H1 (cell line): ENCODE results near the gene ANKMY2. TPM values are rescaled to one million over a fixed set of nuclear protein-coding genes. Genes with fewer than 3 reads are reported as not detected.

Experiments used
- CTCF ChIA-PET: fragments of 300-600 bp; sonication (Branson Sonifier 250); formaldehyde crosslinking; loops from one replicate; lab custom pipeline; 2021; ENCODE audit not compliant: partially characterized antibody; lab: Charles Lee
- POLR2A ChIA-PET: fragments of 300-600 bp; sonication (Branson Sonifier 250); formaldehyde crosslinking; loops from one replicate; lab custom pipeline; 2021; ENCODE audit warnings: inconsistent platforms; ENCODE audit not compliant: partially characterized antibody; lab: Charles Lee
- DNase-seq, 2 experiments: peaks; one replicate each; pipeline versions ENCODE4 v3.0.0 to v3.0.0-alpha.2; 2010 to 2022; ENCODE audit warnings: low spot score in 2 of 2, low read depth in 1 of 2, mixed read lengths in 1 of 2
- FAIRE-seq: peaks from 2 replicates; lab custom pipeline; 2011; peaks lifted over from hg19 to GRCh38; lab: Jason Lieb, UNC
- H2AFZ ChIP-seq: 2 replicates; pipeline ENCODE4 v1.8.1; 2012; ENCODE audit warnings: low read length, inconsistent platforms
- H2AK5ac ChIP-seq: 2 replicates; pipeline ENCODE4 v1.6.1; 2013; ENCODE audit warnings: low read depth, low read length
- H2BK120ac ChIP-seq: replicated peaks from 2 replicates; pipeline ENCODE3; 2013; ENCODE audit warnings: low read depth, low read length, inconsistent platforms
- H2BK12ac ChIP-seq: 2 replicates; pipeline ENCODE4 v1.6.1; 2013; ENCODE audit warnings: low read depth, low read length
- H2BK15ac ChIP-seq: 2 replicates; pipeline ENCODE4 v1.6.1; 2013; ENCODE audit warnings: low read length
- H2BK20ac ChIP-seq: 2 replicates; pipeline ENCODE4 v1.6.1; 2013; ENCODE audit warnings: low read length
- H2BK5ac ChIP-seq: 2 replicates; pipeline ENCODE4 v1.6.1; 2013; ENCODE audit warnings: low read depth, low read length
- H3K14ac ChIP-seq: 2 replicates; pipeline ENCODE4 v1.6.1; 2013; ENCODE audit warnings: inconsistent platforms; ENCODE audit not compliant: insufficient read length
- H3K18ac ChIP-seq: 2 replicates; pipeline ENCODE4 v1.6.1; 2013; ENCODE audit warnings: low read length; ENCODE audit errors: extremely low read depth
- H3K23ac ChIP-seq: 2 replicates; pipeline ENCODE4 v1.6.1; 2013; ENCODE audit warnings: inconsistent platforms; ENCODE audit not compliant: insufficient read length
- H3K23me2 ChIP-seq: 2 replicates; pipeline ENCODE4 v1.6.1; 2013; ENCODE audit warnings: low read depth, low read length
- H3K27ac ChIP-seq: 2 replicates; pipeline ENCODE4 v1.6.1; 2011; ENCODE audit warnings: low read depth, low read length, inconsistent platforms
- H3K27me3 ChIP-seq, 4 experiments: replicated peaks in 1 of 4; 1 replicate in 1 of 4; 2 replicates in 3 of 4; pipeline versions ENCODE4 v1.6.1 to v1.8.1; 2011 to 2013; ENCODE audit warnings: low read length in 3 of 4, mild to moderate bottlenecking in 3 of 4, inconsistent platforms in 2 of 4, mixed read lengths in 2 of 4, moderate library complexity in 1 of 4; ENCODE audit not compliant: control insufficient read depth in 3 of 4, insufficient read depth in 3 of 4; ENCODE audit errors: extremely low read depth in 1 of 4
- H3K36me3 ChIP-seq, 4 experiments: 2 replicates each; pipeline versions ENCODE4 v1.6.1 to v1.8.1; 2011 to 2013; ENCODE audit warnings: mild to moderate bottlenecking in 4 of 4, low read length in 3 of 4, moderate library complexity in 2 of 4, control low read depth in 1 of 4, inconsistent platforms in 1 of 4; ENCODE audit not compliant: insufficient read depth in 4 of 4, control insufficient read depth in 2 of 4
- H3K4ac ChIP-seq: replicated peaks from 2 replicates; pipeline ENCODE3; 2013; ENCODE audit warnings: low read length, low read depth, mixed read lengths, inconsistent platforms; ENCODE audit not compliant: insufficient read length
- H3K4me1 ChIP-seq, 4 experiments: replicated peaks in 1 of 4; 1 replicate in 1 of 4; 2 replicates in 3 of 4; pipeline versions ENCODE4 v1.6.1 to v1.8.1; 2011 to 2013; ENCODE audit warnings: low read length in 3 of 4, inconsistent platforms in 2 of 4, mixed read lengths in 1 of 4; ENCODE audit not compliant: insufficient read depth in 4 of 4, control insufficient read depth in 3 of 4
- H3K4me2 ChIP-seq, 2 experiments: 2 replicates each; pipeline versions ENCODE4 v1.6.1 to v1.8.1; 2011 to 2013; ENCODE audit warnings: low read depth in 2 of 2, low read length in 2 of 2, control low read depth in 1 of 2, inconsistent platforms in 1 of 2, mild to moderate bottlenecking in 1 of 2; ENCODE audit not compliant: insufficient read depth in 1 of 2
- H3K4me3 ChIP-seq, 4 experiments: fragments of 200-600, 300-600 bp in 1 of 4; sonication (generic), shearing (Covaris generic), sonication (Bioruptor Twin) in 1 of 4; 2 replicates each; pipeline versions ENCODE4 v1.5.1 to v1.8.1; 2011 to 2016; ENCODE audit warnings: low read length in 4 of 4, low read depth in 3 of 4, control low read depth in 2 of 4, inconsistent platforms in 2 of 4, mild to moderate bottlenecking in 2 of 4, mixed read lengths in 1 of 4, moderate library complexity in 1 of 4; ENCODE audit not compliant: insufficient read depth in 2 of 4; ENCODE audit errors: extremely low read depth in 1 of 4
- H3K56ac ChIP-seq: replicated peaks from 2 replicates; pipeline ENCODE3; 2013; ENCODE audit warnings: low read depth, mild to moderate bottlenecking, mixed read lengths, low read length, inconsistent platforms; ENCODE audit not compliant: insufficient read length
- H3K79me1 ChIP-seq: 2 replicates; pipeline ENCODE4 v1.6.1; 2013; ENCODE audit warnings: low read depth, low read length, control low read depth
- H3K79me2 ChIP-seq, 2 experiments: 2 replicates each; pipeline versions ENCODE4 v1.6.1 to v1.8.1; 2012 to 2013; ENCODE audit warnings: low read length in 2 of 2, mild to moderate bottlenecking in 2 of 2, inconsistent platforms in 1 of 2; ENCODE audit not compliant: insufficient read depth in 2 of 2, control insufficient read depth in 1 of 2
- H3K9ac ChIP-seq, 4 experiments: replicated peaks in 1 of 4; 1 replicate in 1 of 4; 2 replicates in 3 of 4; pipeline versions ENCODE4 v1.6.1 to v1.8.1; 2011 to 2013; ENCODE audit warnings: low read depth in 3 of 4, low read length in 3 of 4, control low read depth in 2 of 4, mild to moderate bottlenecking in 2 of 4, moderate library complexity in 2 of 4, inconsistent platforms in 1 of 4; ENCODE audit errors: extremely low read depth in 1 of 4
- H3K9me3 ChIP-seq, 2 experiments: 2 replicates each; pipeline versions ENCODE4 v1.6.1 to v1.8.1; 2012 to 2013; ENCODE audit warnings: mild to moderate bottlenecking in 2 of 2, moderate library complexity in 2 of 2, control low read depth in 1 of 2, inconsistent platforms in 1 of 2, low read depth in 1 of 2, low read length in 1 of 2, mixed read lengths in 1 of 2; ENCODE audit not compliant: insufficient read depth in 2 of 2
- H4K20me1 ChIP-seq, 2 experiments: replicated peaks in 1 of 2; 2 replicates each; pipeline versions ENCODE3 to v1.8.1; 2011 to 2013; ENCODE audit warnings: inconsistent platforms in 2 of 2, low read length in 2 of 2, mild to moderate bottlenecking in 1 of 2; ENCODE audit not compliant: insufficient read depth in 2 of 2, control insufficient read depth in 1 of 2
- H4K5ac ChIP-seq: 2 replicates; pipeline ENCODE4 v1.6.1; 2013; ENCODE audit warnings: low read length, low read depth, mixed read lengths, inconsistent platforms; ENCODE audit not compliant: insufficient read length
- H4K8ac ChIP-seq: 2 replicates; pipeline ENCODE4 v1.8.0; 2013; ENCODE audit warnings: mild to moderate bottlenecking, moderate library complexity, low read length, inconsistent platforms; ENCODE audit not compliant: insufficient read depth; ENCODE audit errors: extremely low read depth
- H4K91ac ChIP-seq: replicated peaks from 2 replicates; pipeline ENCODE3; 2013; ENCODE audit warnings: low read length, mixed read lengths, inconsistent platforms; ENCODE audit not compliant: insufficient read length
- CBX5 ChIP-seq: fragments of 300-800, 300-1000 bp; sonication (generic); IDR thresholded peaks from 2 replicates; pipeline ENCODE4 v1.7.1; 2016; ENCODE audit warnings: antibody characterized with exemption, low read length, low read depth
- CHD2 ChIP-seq: IDR thresholded peaks from 2 replicates; pipeline ENCODE4 v1.6.1; 2012; ENCODE audit warnings: low read length, improper control_type of control experiment
- EGR1 ChIP-seq: IDR thresholded peaks from 2 replicates; pipeline ENCODE4 v1.6.1; 2011; ENCODE audit warnings: low read depth, low read length, borderline replicate concordance
- JUND ChIP-seq: IDR thresholded peaks from 2 replicates; pipeline ENCODE4 v1.6.1; 2011; ENCODE audit warnings: mild to moderate bottlenecking, improper control_type of control experiment, low read length
- KDM4A ChIP-seq: IDR thresholded peaks from one replicate; pipeline ENCODE4 v1.7.1; 2012; ENCODE audit warnings: low read depth, mild to moderate bottlenecking, moderate library complexity, low read length, inconsistent platforms; ENCODE audit not compliant: severe bottlenecking
- NANOG ChIP-seq: IDR thresholded peaks from 2 replicates; pipeline ENCODE4 v1.6.1; 2011; ENCODE audit warnings: low read length, low read depth, mild to moderate bottlenecking, inconsistent platforms; ENCODE audit not compliant: insufficient read depth, poor library complexity, severe bottlenecking
- NRF1 ChIP-seq: IDR thresholded peaks from 2 replicates; pipeline ENCODE4 v1.6.1; 2011; ENCODE audit warnings: mild to moderate bottlenecking, low read depth, low read length, improper control_type of control experiment
- POLR2A ChIP-seq, 2 experiments: IDR thresholded peaks; 1 replicate in 1 of 2; 2 replicates in 1 of 2; pipeline ENCODE4 v1.6.1; 2011; ENCODE audit warnings: low read depth in 2 of 2, low read length in 2 of 2, mild to moderate bottlenecking in 2 of 2; ENCODE audit errors: control extremely low read depth in 1 of 2
- RBBP5 ChIP-seq: IDR thresholded peaks from 2 replicates; pipeline ENCODE4 v1.7.1; 2012; ENCODE audit warnings: low read depth, mild to moderate bottlenecking, inconsistent platforms, low read length, moderate library complexity, borderline replicate concordance
- RNF2 ChIP-seq: fragments of 200-900, 300-1000 bp; sonication (generic); IDR thresholded peaks from 2 replicates; pipeline ENCODE4 v1.7.1; 2016; ENCODE audit warnings: borderline replicate concordance, low read depth, mild to moderate bottlenecking, antibody characterized with exemption, low read length; ENCODE audit not compliant: poor library complexity, severe bottlenecking; ENCODE audit errors: missing control alignments
- RXRA ChIP-seq: IDR thresholded peaks from 2 replicates; pipeline ENCODE4 v1.6.1; 2011; ENCODE audit warnings: low read depth, mild to moderate bottlenecking, low read length, moderate library complexity; ENCODE audit not compliant: insufficient read depth
- TAF1 ChIP-seq: IDR thresholded peaks from 2 replicates; pipeline ENCODE4 v1.6.1; 2011; ENCODE audit warnings: mild to moderate bottlenecking, low read depth, low read length
- WGBS, 2 experiments: shearing (Covaris generic) in 1 of 2; methylation state at CpG; one replicate each; pipeline versions ENCODE4 v1.1.6 to v1.1.7; 2013 to 2015; ENCODE audit warnings: low lambda C conversion rate in 2 of 2, mixed read lengths in 2 of 2, inconsistent platforms in 1 of 2, low coverage in 1 of 2, missing lambda C conversion rate in 1 of 2; ENCODE audit not compliant: insufficient replicate concordance in 2 of 2, insufficient coverage in 1 of 2, insufficient read length in 1 of 2; ENCODE audit errors: extremely low coverage in 1 of 2, missing lambda C conversion rate in 1 of 2; 5-methylcytosine and 5-hydroxymethylcytosine counted together
- polyA plus RNA-seq, 7 experiments: library from polyadenylated mRNA; depleted of rRNA in 3 of 7; stranded (reverse) in 5 of 7; unstranded in 2 of 7; fragments of >200 nt in 5 of 7; fragments of 200-250 nt in 2 of 7; gene quantifications; 1 replicate in 5 of 7; 2 replicates in 1 of 7; 4 replicates in 1 of 7; pipeline versions ENCODE4 v1.2.1 to v1.2.3, GENCODE V29; 2011 to 2013; ENCODE audit warnings: missing spikeins in 2 of 7, mixed read lengths in 2 of 7
- total RNA-seq: library from RNA; stranded (reverse); fragmentation: NEBNext Ultra II Directional; extraction: Animal tissue kit (Norgen Biotek cat#: 25700); gene quantifications from 2 replicates; pipeline ENCODE4 v1.2.1, GENCODE V29; 2021

ANKMY2 gene
- total and polyA plus RNA-seq, 2 of the 8 experiments (the other 6 are each of a cell fraction or from before 2014, with no cell fraction given) = 5.2 to 9.3 TPM

DNA sequence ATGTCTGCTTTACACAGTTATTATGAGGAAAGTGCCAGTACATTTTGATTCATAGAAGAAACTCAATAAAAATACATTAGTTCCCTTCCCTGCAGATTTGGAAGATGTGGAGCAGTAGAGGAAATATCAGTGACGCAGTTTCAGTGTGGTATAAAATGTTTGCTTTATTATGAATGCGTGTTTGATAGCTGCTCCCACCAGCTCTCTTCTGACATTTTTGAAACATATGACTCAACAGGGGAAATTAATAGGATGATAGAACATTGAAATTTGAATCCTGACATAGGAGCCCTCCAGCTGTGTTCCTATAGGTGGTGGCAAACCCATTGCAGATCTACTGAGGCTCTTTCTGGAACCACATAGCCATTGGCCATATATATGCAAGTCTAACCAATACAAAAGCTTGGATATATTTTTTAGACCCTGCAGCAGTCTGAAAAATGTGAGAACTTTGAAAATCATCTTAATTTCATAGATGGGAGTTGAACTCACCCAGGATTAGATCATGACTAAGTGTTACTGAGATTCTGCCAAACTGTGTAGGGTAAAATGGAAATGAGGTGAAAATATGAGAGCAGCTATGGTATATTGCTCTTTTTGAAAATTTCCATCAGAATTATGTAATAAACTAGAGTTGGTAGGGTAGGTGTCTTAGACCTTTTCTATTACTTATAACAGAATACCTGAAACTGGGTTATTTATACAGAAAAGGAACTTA is 48.2 kb upstream of the ANKMY2 start:
- no peak for FAIRE-seq
- POLR2A ChIA-PET = no interaction called here
- peaks cover 9 to 47% (median 36%) of the 10 kb centered on the region in 4 experiments for H3K36me3 ChIP-seq
- no peak for TF ChIP-seq TAF1
- TF ChIP-seq EGR1 = no peak
- no peak for TF ChIP-seq NANOG
- TF ChIP-seq JUND = no peak
- no peak for TF ChIP-seq CHD2
- TF ChIP-seq POLR2A (IDR thresholded peaks at IDR 0.05; ENCODE audit: control extremely low read depth in 1 of 2, low read depth in 2 of 2, low read length in 2 of 2) = no peak
- no peak for TF ChIP-seq KDM4A
- no peak for TF ChIP-seq RXRA
- no peak for TF ChIP-seq CBX5
- no peak for TF ChIP-seq RNF2
- no peak for TF ChIP-seq NRF1
- no peak for TF ChIP-seq RBBP5

More for the DNA sequence above, 48.2 kb upstream of the ANKMY2 start:
- H2BK120ac ChIP-seq = no peak overlapping the region
- no peak overlapping the region for H4K8ac ChIP-seq
- no peak overlapping the region for H2BK15ac ChIP-seq
- H3K27ac ChIP-seq = no peak overlapping the region
- CTCF ChIA-PET = interaction anchor here (1.0 to 3.0 kb wide), 4 partner anchors 27 to 339 kb away, joined by 4 to 9 read pairs (median 6); no protein-coding TSS in a partner anchor
- WGBS, 2 experiments = 91% methylated on average over 2 of the region's 2 CpGs; no CpG with 5 or more reads in 1 of the 2 experiments
- no peak overlapping the region for H4K91ac ChIP-seq
- H3K14ac ChIP-seq = no peak overlapping the region
- H2BK12ac ChIP-seq = no peak overlapping the region
- H3K79me1 ChIP-seq = no peaks in the 10 kb centered on the region
- no peak overlapping the region for H3K4me3 ChIP-seq
- no peak overlapping the region for H2AK5ac ChIP-seq
- DNase-seq = no peak
- no peak overlapping the region for H2BK20ac ChIP-seq
- H3K56ac ChIP-seq = no peak overlapping the region
- no peak overlapping the region for H3K18ac ChIP-seq
- H3K4me1 ChIP-seq = no peaks in the 10 kb centered on the region
- H3K23me2 ChIP-seq = no peaks in the 10 kb centered on the region
- H4K5ac ChIP-seq = no peak overlapping the region
- H3K79me2 ChIP-seq = no peaks in the 10 kb centered on the region
- no peak overlapping the region for H3K4me2 ChIP-seq
- no peaks in the 10 kb centered on the region for H3K27me3 ChIP-seq
- peaks cover 0 to 3% of the 10 kb centered on the region in 2 experiments for H4K20me1 ChIP-seq
- no peak overlapping the region for H2BK5ac ChIP-seq
- H3K9me3 ChIP-seq = no peaks in the 10 kb centered on the region
- H3K23ac ChIP-seq = no peak overlapping the region
- H2AFZ ChIP-seq = no peak overlapping the region
- H3K9ac ChIP-seq = no peak overlapping the region
- no peak overlapping the region for H3K4ac ChIP-seq
